Fibroblast of skin of right biceps (primary cell): Measurements from ENCODE around the gene RAD23B.
"Not testable (repeated sequence)": the region's sequence is repeated elsewhere in the genome, so short reads cannot be mapped to it uniquely, and the experiment has no call there.

Experiments
- DNase-seq: peaks from one replicate; pipeline ENCODE4 v3.0.0-alpha.2; 2013

Gene RAD23B

GRCh38 chr9:107294756-107295155 is 11.7 kb downstream of the RAD23B start:
- DNase-seq: no peak

GRCh38 chr9:107295995-107296394 is 12.9 kb downstream of the RAD23B start:
- no peak for DNase-seq

- DNase-seq: not testable (repeated sequence)
Measured at GRCh38 chr9:107296592-107296991, 13.5 kb downstream of the RAD23B start.

GRCh38 chr9:107299437-107299836 is 16.4 kb downstream of the RAD23B start:
- no peak for DNase-seq

- DNase-seq: no peak
Measured at GRCh38 chr9:107306308-107306707, 23.2 kb downstream of the RAD23B start.

- DNase-seq: no peak
Measured at GRCh38 chr9:107307331-107307730, 24.3 kb downstream of the RAD23B start.

- no peak for DNase-seq
Measured at GRCh38 chr9:107308461-107308860, 25.4 kb downstream of the RAD23B start.

- DNase-seq: peak; percentile 39
Measured at GRCh38 chr9:107309271-107309670, 26.2 kb downstream of the RAD23B start.

GRCh38 chr9:107312376-107313050 is 29.4 kb downstream of the RAD23B start:
- peak; percentile 16 for DNase-seq

GRCh38 chr9:107313555-107314096 is 30.5 kb downstream of the RAD23B start:
- no peak for DNase-seq

- no peak for DNase-seq
Measured at GRCh38 chr9:107314763-107315162, 31.7 kb downstream of the RAD23B start.

- no peak for DNase-seq
Measured at GRCh38 chr9:107316795-107317661, 33.9 kb downstream of the RAD23B start.

GRCh38 chr9:107322643-107323042 is 39.6 kb downstream of the RAD23B start:
- DNase-seq: no peak

GRCh38 chr9:107323836-107324585 is 40.9 kb downstream of the RAD23B start:
- DNase-seq: no peak

GRCh38 chr9:107325842-107326241 is 42.8 kb downstream of the RAD23B start:
- no peak for DNase-seq

GRCh38 chr9:107328510-107328909 is 45.4 kb downstream of the RAD23B start:
- no peak for DNase-seq

GRCh38 chr9:107330420-107330819 is 47.3 kb downstream of the RAD23B start:
- DNase-seq: no peak

GRCh38 chr9:107332883-107333282 is 49.8 kb downstream of the RAD23B start:
- no peak for DNase-seq

- DNase-seq: no peak
Measured at GRCh38 chr9:107333363-107333762, 50.3 kb downstream of the RAD23B start.

GRCh38 chr9:107334103-107334776 is 51.2 kb downstream of the RAD23B start:
- no peak for DNase-seq

- DNase-seq: no peak
Measured at GRCh38 chr9:107335331-107335730, 52.3 kb downstream of the RAD23B start.

GRCh38 chr9:107336718-107337360 is 53.8 kb downstream of the RAD23B start:
- DNase-seq: peak; percentile 71
